Left colon (tissue), 2 donors: ENCODE measurements around the gene C2orf15. TPM values are rescaled to one million over a fixed set of nuclear protein-coding genes. Genes with fewer than 3 reads are reported as not detected.
"Not testable (repeated sequence)": the region's sequence is repeated elsewhere in the genome, so short reads cannot be mapped to it uniquely, and the experiment has no call there.

Experiments
- ATAC-seq: fragments of 200-7000 bp; cut with Tn5 transposase; one replicate; pipeline ENCODE4 v1.9.1; 2020; ENCODE audit warnings: mild to moderate bottlenecking, moderate library complexity
- DNase-seq, 2 donors: peaks; one replicate each; pipeline ENCODE4 v3.0.0-alpha.2; 2020
- intact Hi-C, 2 donors: fragments of 100-400 bp; cut with DNase I in 1 of 2; cut with micrococcal nuclease in 1 of 2; formaldehyde crosslinking; loops; one replicate each; pipeline versions ENCODE4 v1.11.2 to v1.14.0; 2022; cut with DNase I, micrococcal nuclease
- total RNA-seq, 2 donors: library from RNA; stranded (reverse); fragmentation: NEBNext Ultra II Directional; extraction: Animal tissue kit (Norgen Biotek cat#: 25700); gene quantifications; one replicate each; pipeline ENCODE4 v1.2.1, GENCODE V29; 2021
- donor health status: DM: no; HTN: no; CAD: no.
- donor health status: DM: yes; HTN: yes; CAD: no.

C2orf15 gene
- total RNA-seq, 2 donors from 2014 or later = 3.3 to 3.5 TPM

GRCh38 chr2:99156891-99157290 is 15.4 kb downstream of the C2orf15 start:
- intact Hi-C loops = no loop called here
- ATAC-seq = no peak

GRCh38 chr2:99158599-99158998 is 17.1 kb downstream of the C2orf15 start:
- no peak for ATAC-seq
- no peak for DNase-seq
- intact Hi-C loops = no loop called here

More at GRCh38 chr2:99156891-99157290, 15.4 kb downstream of the C2orf15 start:
- no peak for DNase-seq

- intact Hi-C loops = no loop called here
- no peak for ATAC-seq
- DNase-seq = no peak
Measured at GRCh38 chr2:99159594-99159993, 18.1 kb downstream of the C2orf15 start.

- no peak for ATAC-seq
Measured at GRCh38 chr2:99166218-99166617, 24.7 kb downstream of the C2orf15 start.

GRCh38 chr2:99169534-99169933 is 28.0 kb downstream of the C2orf15 start:
- DNase-seq (no peak), ATAC-seq (no peak)
- intact Hi-C loops = no loop called here

More at GRCh38 chr2:99166218-99166617, 24.7 kb downstream of the C2orf15 start:
- no peak for DNase-seq
- intact Hi-C loops = no loop called here

GRCh38 chr2:99171377-99172140 is 30.1 kb downstream of the C2orf15 start:
- ATAC-seq = no peak
- intact Hi-C loops = no loop called here
- DNase-seq = no peak

GRCh38 chr2:99180755-99181623 is 39.5 kb downstream of the C2orf15 start, which contains the start of the genes MITD1 and MRPL30:
TSS of gene MITD1 (minus strand) at chr2:99181058. CDS start at chr2:99180981, 77 bp downstream.
TSS of gene MRPL30 (plus strand) at chr2:99181184. CDS start at chr2:99186204, 5,020 bp downstream.
- intact Hi-C loops = loop anchor here in 1 of 2 donors (5.0 kb wide), 1 partner anchor 39 kb away; the partner anchor contains the start of gene C2orf15
- DNase-seq = peak; percentile 90 to 93

GRCh38 chr2:99181624-99182000 is 40.1 kb downstream of the C2orf15 start:
- intact Hi-C loops = loop anchor here in 1 of 2 donors (5.0 kb wide), 1 partner anchor 39 kb away; the partner anchor contains the start of gene C2orf15
- ATAC-seq (no peak), DNase-seq (no peak)

More at GRCh38 chr2:99180755-99181623, 39.5 kb downstream of the C2orf15 start, which contains the start of the genes MITD1 and MRPL30:
- ATAC-seq = peak; percentile 98

- no peak for ATAC-seq
- intact Hi-C loops = loop anchor here in 1 of 2 donors (5.0 kb wide), 1 partner anchor 41 kb away; the partner anchor contains the start of gene C2orf15
- no peak for DNase-seq
Measured at GRCh38 chr2:99183025-99183424, 41.5 kb downstream of the C2orf15 start.

GRCh38 chr2:99184811-99185210 is 43.3 kb downstream of the C2orf15 start:
- DNase-seq = no peak
- ATAC-seq = no peak
- intact Hi-C loops = loop anchor here in 1 of 2 donors (5.0 kb wide), 1 partner anchor 43 kb away; the partner anchor contains the start of gene C2orf15

GRCh38 chr2:99187011-99187410 is 45.5 kb downstream of the C2orf15 start:
- no peak for ATAC-seq
- intact Hi-C loops = no loop called here
- no peak for DNase-seq

- intact Hi-C loops = no loop called here
- DNase-seq (no peak), ATAC-seq (no peak)
Measured at GRCh38 chr2:99188357-99188756, 46.9 kb downstream of the C2orf15 start.

- no peak for DNase-seq
- ATAC-seq = no peak
- intact Hi-C loops = no loop called here
Measured at GRCh38 chr2:99190548-99190947, 49.0 kb downstream of the C2orf15 start.

- ATAC-seq = not testable (repeated sequence)
Measured at GRCh38 chr2:99192364-99192763, 50.9 kb downstream of the C2orf15 start.

GRCh38 chr2:99198103-99198841 is 56.8 kb downstream of the C2orf15 start:
- intact Hi-C loops = no loop called here
- peak; percentile 84 for ATAC-seq
- no peak for DNase-seq

More at GRCh38 chr2:99192364-99192763, 50.9 kb downstream of the C2orf15 start:
- intact Hi-C loops, DNase-seq: not testable (repeated sequence)

GRCh38 chr2:99200076-99200800 is 58.7 kb downstream of the C2orf15 start:
- intact Hi-C loops = no loop called here
- DNase-seq (no peak), ATAC-seq (no peak)
